ENCODE data around the gene MOB3B.
A peak's percentile ranks its signal among the peaks of the same experiment; 100 is the strongest.

The MOB3B gene

GRCh38 chr9:27333241-27334052 lies 196.2 kb downstream of the MOB3B start:
- peak; percentile 9 for DNase-seq

DNA sequence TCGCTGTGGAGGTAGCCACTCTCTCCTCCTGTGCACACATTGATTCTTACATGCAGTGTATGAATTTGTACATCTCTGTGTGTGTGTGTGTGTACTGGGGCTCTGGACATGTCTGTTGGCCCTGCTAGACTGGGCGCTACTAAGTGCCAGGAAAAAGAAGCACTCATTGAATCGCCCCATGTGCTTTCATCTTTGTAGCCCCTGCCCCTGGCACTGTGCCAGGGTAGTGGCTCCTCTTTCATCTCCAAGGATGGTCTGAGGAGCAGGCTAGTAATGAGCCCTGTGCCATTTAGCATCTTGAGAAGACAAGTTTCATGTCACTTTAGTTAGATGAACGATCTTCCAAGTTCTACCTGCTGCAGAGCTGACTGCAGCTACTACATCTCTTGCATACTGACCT lies 198.2 kb downstream of the MOB3B start:
- no peak for DNase-seq

- DNase-seq: no peak
Observed at GRCh38 chr9:27329291-27329690, 200.3 kb downstream of the MOB3B start.

GRCh38 chr9:27328483-27328882 lies 201.1 kb downstream of the MOB3B start:
- no peak for DNase-seq

DNA sequence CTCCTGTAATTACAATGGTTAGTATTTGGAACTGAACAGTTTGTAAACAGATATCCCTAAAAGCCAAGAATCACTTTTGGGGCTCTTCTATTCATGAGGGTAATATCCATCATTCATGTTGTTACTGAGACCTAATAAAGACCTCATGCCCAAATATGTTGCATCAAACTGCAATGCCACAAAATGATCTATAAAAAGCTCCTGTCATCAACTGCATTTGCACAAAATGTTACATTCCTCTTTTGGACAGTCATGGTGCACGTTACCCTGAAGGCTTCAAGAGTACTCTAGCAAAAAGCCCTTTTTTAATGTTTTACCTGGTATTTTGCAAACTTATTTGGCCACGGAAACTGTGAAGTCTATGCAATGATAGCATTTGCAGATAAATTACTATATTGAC lies 218.4 kb downstream of the MOB3B start:
- no peak for DNase-seq

GRCh38 chr9:27310582-27310981 lies 219.0 kb downstream of the MOB3B start:
- DNase-seq: no peak

DNA sequence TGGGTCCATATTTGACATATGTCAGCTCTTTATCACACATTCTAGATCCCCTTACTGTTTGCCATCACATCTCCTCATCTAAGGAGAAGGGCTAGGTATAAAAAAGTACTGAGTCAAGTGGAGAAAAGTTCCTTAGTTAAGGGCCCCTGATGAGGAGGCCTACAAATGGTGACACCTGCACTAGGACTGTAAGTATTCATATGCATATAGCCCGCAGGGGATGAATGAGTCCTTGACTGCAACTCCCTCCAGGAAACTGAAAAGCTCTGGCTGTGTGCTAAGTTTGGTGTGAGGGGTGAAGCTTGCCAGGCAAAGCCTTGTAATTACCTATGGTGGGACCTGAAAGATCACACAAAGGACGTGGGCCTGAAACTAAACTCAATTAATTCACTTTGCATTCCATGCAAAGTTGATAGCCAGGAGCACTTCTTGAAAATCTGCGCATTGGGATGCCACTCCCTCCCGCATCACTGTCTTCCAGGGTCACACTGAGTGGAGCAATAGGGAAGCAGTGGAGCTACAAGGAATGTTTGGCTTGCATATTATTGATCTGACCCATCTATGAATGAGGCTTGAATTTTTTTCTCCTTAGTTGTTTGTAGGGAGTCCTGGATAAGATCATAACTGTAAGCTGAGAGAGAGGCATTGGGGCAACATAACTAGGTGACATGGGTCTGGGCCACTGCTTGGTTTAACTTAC lies 220.8 kb downstream of the MOB3B start:
- no peak for DNase-seq

- no peak for DNase-seq
Observed at GRCh38 chr9:27304521-27304920, 225.1 kb downstream of the MOB3B start.

GRCh38 chr9:27303219-27303618 lies 226.4 kb downstream of the MOB3B start:
- no peak for DNase-seq

DNA sequence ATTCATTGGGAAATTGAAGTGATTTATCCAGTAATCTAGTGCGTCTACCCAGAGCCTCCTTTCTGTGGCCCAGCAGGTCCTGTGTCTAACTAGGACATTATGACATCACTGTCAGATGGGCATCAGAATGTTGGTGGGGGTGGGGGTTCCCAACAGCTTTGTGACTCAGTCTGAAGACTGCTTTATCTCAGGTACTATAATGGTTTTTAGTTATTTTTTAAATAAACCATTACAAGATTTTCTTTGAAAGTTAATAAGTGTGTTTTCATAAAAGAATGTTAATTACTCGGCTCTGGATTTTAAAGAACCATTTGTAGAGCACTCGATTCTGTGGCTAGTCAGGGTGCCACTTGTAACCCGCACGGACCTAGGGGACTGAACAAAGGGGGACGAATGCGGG lies 232.6 kb downstream of the MOB3B start, which contains the start of gene EQTN:
Gene EQTN, minus strand, starts transcription at position 101 of the 400 bp plus-strand sequence. Its CDS starts 95 bp downstream, at position 6.
- DNase-seq: no peak

DNA sequence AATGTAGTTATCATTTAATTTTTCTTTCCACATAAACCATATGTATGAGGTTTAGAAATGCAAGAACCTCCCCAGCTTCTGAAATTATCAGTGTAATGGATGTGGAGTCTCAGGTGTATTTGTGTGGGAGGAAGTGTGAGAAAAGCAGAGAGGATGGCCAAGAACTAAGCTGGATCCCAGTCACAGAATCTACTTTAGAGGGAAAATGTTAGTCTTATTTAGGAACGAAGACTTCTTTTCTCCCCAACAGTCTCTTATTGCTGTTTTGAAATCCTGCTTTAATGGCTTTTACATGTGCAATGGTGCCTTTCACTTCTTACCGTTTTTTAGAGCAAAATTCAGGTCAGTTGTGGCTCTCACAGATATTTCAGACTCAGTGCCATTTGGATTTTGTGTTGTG lies 235.6 kb downstream of the MOB3B start:
- no peak for DNase-seq

DNA sequence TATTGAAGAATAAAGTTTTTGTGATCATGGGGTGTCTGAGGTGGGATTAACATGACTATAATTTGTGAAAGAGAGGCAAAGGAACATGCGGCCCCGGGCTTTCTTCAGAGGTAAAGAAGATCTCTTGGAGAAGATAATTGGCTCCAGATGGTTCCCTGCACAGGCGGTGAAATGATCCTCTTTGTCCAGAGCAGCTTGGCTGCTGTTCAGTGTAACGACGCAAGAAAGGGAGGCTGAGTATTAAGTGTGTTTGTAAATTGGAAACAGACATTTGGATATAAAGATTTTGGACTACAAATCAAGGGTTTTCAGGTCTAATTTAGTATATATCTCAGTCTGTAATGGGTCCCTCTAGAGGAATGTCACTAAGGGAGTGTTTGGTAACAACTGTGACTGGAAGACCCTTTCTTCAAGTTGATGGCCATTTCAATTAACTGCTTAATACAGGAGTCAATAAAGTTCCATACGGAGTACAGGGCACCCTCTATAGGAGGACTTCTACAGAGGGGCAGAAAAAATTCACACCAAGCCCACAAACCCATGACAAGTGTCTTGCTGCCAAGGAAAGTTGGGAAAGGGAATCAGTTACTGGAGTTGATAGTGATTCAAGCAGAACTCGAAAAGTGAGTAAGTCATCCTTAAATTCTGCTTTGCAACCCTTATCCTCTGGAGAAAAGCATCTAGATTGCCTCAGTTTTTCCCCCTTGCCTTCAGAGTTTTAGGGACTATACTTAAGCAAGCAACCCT lies 236.8 kb downstream of the MOB3B start:
- DNase-seq: peak; percentile 49

- no peak for DNase-seq
Observed at GRCh38 chr9:27291292-27291691, 238.3 kb downstream of the MOB3B start.

DNA sequence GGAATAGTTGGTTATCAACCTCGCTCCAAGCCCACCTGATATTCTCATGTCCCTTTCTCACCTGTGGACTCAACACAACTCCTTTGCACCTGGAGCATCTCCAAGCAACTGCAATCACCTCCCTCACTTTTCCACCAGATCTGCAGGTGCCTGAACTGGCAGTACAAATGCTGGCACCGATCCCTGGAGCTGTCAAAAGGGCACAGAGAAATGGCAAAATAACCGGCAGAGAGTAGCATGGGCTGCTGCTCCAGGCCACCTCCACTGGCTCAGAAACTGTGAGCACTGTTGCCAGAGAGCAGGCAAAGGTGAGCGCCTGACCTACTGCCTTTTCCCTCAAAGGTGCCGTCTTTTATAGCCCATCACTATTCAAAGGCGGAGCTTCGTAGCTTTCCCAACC lies 247.3 kb downstream of the MOB3B start:
- DNase-seq: no peak

DNA sequence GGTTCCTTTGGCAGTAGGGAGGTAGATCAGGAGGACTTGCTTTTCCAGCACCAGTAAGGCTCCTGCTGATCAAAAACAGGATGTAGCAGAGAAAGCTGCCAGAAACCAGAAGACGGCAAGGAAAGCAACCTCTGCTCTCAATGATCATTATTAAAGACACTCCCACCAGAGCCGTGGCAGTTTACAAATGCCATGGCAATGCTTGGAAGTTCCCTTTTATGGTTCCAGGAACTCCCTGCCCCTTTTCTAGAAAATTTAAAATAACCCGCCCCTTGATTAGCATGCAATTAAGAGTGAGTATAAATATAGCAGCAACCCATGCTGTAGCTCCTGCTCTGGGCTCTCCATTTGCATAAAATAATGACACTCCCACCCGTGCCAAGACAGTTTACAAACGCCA lies 248.8 kb downstream of the MOB3B start:
- no peak for DNase-seq

- no peak for DNase-seq
Observed at GRCh38 chr9:27280249-27280648, 249.4 kb downstream of the MOB3B start.

DNA sequence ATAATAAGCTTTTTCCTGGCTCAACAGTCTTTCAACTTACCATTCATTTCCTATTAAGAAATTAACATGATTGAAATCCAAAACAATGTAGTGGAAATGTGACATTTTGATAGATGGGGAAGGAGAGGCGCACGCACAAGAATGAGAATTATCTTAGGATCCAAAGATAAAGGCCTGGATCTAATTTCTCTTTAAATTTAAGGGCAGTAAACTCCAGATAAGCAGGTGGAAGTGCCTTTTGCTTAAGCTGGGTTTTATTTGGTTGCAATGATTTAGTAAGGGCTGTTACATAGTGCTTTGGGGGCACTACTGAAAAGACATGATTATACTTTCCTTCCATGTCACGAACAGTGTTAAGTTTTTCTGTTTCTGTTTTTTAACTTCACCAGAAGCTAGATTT lies 250.0 kb downstream of the MOB3B start:
- no peak for DNase-seq

DNA sequence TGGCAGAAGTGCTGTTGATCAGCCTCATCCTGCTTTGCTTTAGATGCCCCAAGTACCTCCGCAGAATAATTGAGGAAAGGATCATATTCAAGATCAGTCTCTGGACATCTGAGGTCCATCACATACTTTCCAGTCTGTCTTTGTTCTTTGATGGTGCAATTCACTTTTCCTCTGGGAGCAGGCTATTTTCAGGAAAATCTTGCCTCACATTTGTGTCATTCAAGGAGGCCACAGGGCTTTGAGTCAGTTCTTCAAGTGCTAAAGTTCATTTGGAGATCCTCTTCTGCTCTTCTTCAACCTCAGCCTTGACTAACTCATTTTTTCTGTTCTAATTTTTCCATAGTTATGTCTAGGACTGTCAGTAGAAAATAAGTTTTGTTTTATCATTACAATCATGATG lies 251.2 kb downstream of the MOB3B start:
- no peak for DNase-seq

GRCh38 chr9:27276193-27277030 lies 253.2 kb downstream of the MOB3B start:
- peak; percentile 7 for DNase-seq
